PC-9 (cell line): ENCODE measurements around the gene PIAS2.

Source experiments
- CTCF ChIP-seq: fragments of 200-600 bp; sonication (generic); conservative IDR thresholded peaks from 2 replicates; pipeline ENCODE4 v1.6.1; 2017; ENCODE audit warnings: mixed run types, antibody characterized with exemption, mild to moderate bottlenecking, moderate library complexity
- EZH2 ChIP-seq: fragments of 200-600 bp; sonication (generic); IDR thresholded peaks from 2 replicates; pipeline ENCODE4 v1.8.0; 2017; ENCODE audit warnings: antibody characterized with exemption, low read depth

GRCh38 chr18:46830633-46831032 is 86.7 kb downstream of the PIAS2 start:
- TF ChIP-seq CTCF (no peak), EZH2 (no peak)
